ENCODE measurements around the gene CDRT4. TPM values are rescaled to one million over a fixed set of nuclear protein-coding genes. Genes with fewer than 3 reads are reported as not detected.
A peak's percentile ranks its signal among the peaks of the same experiment; 100 is the strongest.
"Not testable (repeated sequence)": the region's sequence is repeated elsewhere in the genome, so short reads cannot be mapped to it uniquely, and the experiment has no call there.

Gene CDRT4
- total and polyA plus RNA-seq, 5 donors from 2014 or later: 0.22 to 21.0 (median 1.6) TPM

DNA sequence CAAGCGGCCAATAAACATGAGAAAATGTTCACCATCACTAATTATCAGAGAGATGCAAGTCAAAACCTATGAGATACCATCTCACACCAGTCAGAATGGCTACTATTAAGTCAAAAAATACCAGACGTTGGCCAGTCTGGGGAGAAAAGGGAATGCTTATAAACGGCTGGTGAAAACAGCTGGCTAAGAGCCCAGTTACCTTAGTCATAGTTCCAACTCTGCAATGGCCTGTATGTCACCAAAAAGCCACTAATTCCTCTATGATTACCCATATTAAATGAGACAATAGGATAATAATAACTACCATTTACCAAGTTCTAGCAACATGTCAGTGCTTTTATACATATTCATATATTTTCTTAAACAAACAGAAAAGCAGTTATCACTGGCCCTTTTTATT, 42.9 kb upstream of the CDRT4 start:
- Mint-ChIP-seq H3K4me3 (no peak overlapping the region), H3K9me3 (no peaks in the 10 kb centered on the region), H3K27ac (no peak overlapping the region), H3K27me3 (no peaks in the 10 kb centered on the region), H3K36me3 (peaks cover 61% of the 10 kb centered on the region), H3K4me1 (peaks cover 0 to 17% (median 2%) of the 10 kb centered on the region in 4 donors)
- H3K4me3 ChIP-seq (ENCODE audit: low read depth, low read length): no peak overlapping the region
- no peaks in the 10 kb centered on the region for H3K4me1 ChIP-seq (ENCODE audit: control insufficient read depth, insufficient read depth, low read length, poor library complexity, severe bottlenecking)
- peaks cover 31% of the 10 kb centered on the region for H3K36me3 ChIP-seq (ENCODE audit: control insufficient read depth, insufficient read depth, low read length)
- H3K27ac ChIP-seq (ENCODE audit: insufficient read depth, low read length, poor library complexity, severe bottlenecking): no peak overlapping the region
- ATAC-seq (ENCODE audit: low read depth in 2 of 2): no peak
- DNase-seq: no peak
- H3K27me3 ChIP-seq (ENCODE audit: control insufficient read depth, insufficient read depth, low read length): no peaks in the 10 kb centered on the region
- H3K9me3 ChIP-seq (ENCODE audit: control insufficient read depth in 2 of 2, low read length in 2 of 2): no peaks in the 10 kb centered on the region

DNA sequence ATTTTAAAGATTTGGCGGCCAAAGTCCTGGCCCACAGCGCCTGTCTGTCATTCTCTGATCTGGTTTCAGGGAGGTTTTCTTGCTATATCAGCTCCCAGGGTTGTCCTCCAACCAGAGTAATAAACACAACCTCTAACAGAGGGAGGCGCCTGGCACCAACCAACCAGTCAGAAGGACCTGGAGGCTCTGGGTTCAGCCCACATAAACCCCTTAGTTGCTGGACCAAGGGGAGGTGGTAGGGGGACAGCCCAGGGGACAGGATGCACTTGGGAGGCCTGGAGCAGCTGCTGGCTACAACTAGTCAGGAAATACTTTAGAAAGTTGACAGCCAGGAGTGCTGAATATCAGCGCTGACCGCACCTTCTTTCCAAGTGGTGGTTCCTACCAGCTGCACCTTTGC, 41.7 kb upstream of the CDRT4 start:
- Histone ChIP-seq H3K27ac (ENCODE audit: insufficient read depth, low read length, poor library complexity, severe bottlenecking) (no peak overlapping the region), H3K4me3 (ENCODE audit: low read depth, low read length) (no peak overlapping the region), H3K27me3 (ENCODE audit: control insufficient read depth, insufficient read depth, low read length) (no peaks in the 10 kb centered on the region), H3K9me3 (ENCODE audit: control insufficient read depth in 2 of 2, low read length in 2 of 2) (no peaks in the 10 kb centered on the region), H3K4me1 (ENCODE audit: control insufficient read depth, insufficient read depth, low read length, poor library complexity, severe bottlenecking) (no peaks in the 10 kb centered on the region), H3K36me3 (ENCODE audit: control insufficient read depth, insufficient read depth, low read length) (peaks cover 18% of the 10 kb centered on the region)
- ATAC-seq (ENCODE audit: low read depth in 2 of 2) (no peak), DNase-seq (no peak)
- Mint-ChIP-seq H3K27me3 (no peaks in the 10 kb centered on the region), H3K27ac (peak overlapping the region in 1 of 3 donors; percentile 67), H3K9me3 (no peaks in the 10 kb centered on the region), H3K36me3 (peaks cover 56% of the 10 kb centered on the region), H3K4me1 (peaks cover 0 to 14% (median 2%) of the 10 kb centered on the region in 4 donors), H3K4me3 (no peak overlapping the region)

DNA sequence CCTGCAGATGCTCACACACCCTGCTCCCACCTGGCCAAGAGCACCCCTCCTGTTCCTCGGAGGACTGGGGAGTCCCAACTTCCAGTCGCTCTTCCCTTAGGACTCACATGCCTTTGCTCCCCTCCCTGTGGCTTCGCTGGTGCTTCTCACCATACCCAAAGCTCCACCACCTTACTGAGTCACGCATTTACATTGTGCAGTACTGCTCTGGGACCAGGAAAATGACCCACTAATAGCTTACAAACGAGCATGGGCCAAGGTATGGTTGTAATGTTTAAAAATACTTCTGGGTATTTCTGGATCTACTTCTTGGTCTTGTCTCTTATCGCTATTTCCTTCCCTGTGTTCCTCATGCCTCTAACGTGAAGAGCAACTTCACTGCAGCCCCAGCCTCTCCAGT, 41.0 kb upstream of the CDRT4 start:
- DNase-seq (no peak), ATAC-seq (ENCODE audit: low read depth in 2 of 2) (no peak)
- H3K27ac Mint-ChIP-seq: peak overlapping the region in 1 of 3 donors; percentile 67
- H3K4me1 Mint-ChIP-seq: peaks cover 0 to 16% (median 6%) of the 10 kb centered on the region in 4 donors
- Histone ChIP-seq H3K27ac (ENCODE audit: insufficient read depth, low read length, poor library complexity, severe bottlenecking) (no peak overlapping the region), H3K4me3 (ENCODE audit: low read depth, low read length) (no peak overlapping the region), H3K27me3 (ENCODE audit: control insufficient read depth, insufficient read depth, low read length) (no peaks in the 10 kb centered on the region), H3K36me3 (ENCODE audit: control insufficient read depth, insufficient read depth, low read length) (peaks cover 13% of the 10 kb centered on the region), H3K4me1 (ENCODE audit: control insufficient read depth, insufficient read depth, low read length, poor library complexity, severe bottlenecking) (no peaks in the 10 kb centered on the region), H3K9me3 (ENCODE audit: control insufficient read depth in 2 of 2, low read length in 2 of 2) (no peaks in the 10 kb centered on the region)
- no peak overlapping the region for H3K4me3 Mint-ChIP-seq
- no peaks in the 10 kb centered on the region for H3K27me3 Mint-ChIP-seq
- H3K36me3 Mint-ChIP-seq: peaks cover 53% of the 10 kb centered on the region
- H3K9me3 Mint-ChIP-seq: no peaks in the 10 kb centered on the region

DNA sequence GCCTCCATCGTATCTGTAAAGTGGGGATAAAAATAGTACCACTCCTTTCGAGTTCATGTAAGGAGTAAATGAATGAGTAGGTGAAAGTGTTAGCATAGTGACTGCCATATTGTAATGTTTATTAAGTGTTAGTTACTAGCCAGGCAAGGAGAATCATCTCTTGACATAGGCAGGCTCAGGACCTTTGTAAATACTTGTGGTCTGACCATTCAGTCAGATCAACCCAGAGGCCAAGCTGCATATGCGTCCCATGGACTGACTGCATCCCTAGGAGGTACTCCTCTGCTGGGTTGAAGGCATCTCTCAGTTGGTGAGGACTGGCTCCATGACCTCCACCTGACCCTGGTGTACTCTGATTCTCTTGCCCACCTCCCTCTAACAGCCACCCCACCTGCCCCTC, 40.5 kb upstream of the CDRT4 start:
- no peak for DNase-seq
- Histone ChIP-seq H3K36me3 (ENCODE audit: control insufficient read depth, insufficient read depth, low read length) (peaks cover 13% of the 10 kb centered on the region), H3K9me3 (ENCODE audit: control insufficient read depth in 2 of 2, low read length in 2 of 2) (no peaks in the 10 kb centered on the region), H3K27me3 (ENCODE audit: control insufficient read depth, insufficient read depth, low read length) (no peaks in the 10 kb centered on the region), H3K27ac (ENCODE audit: insufficient read depth, low read length, poor library complexity, severe bottlenecking) (no peak overlapping the region), H3K4me3 (ENCODE audit: low read depth, low read length) (no peak overlapping the region), H3K4me1 (ENCODE audit: control insufficient read depth, insufficient read depth, low read length, poor library complexity, severe bottlenecking) (peaks cover 3% of the 10 kb centered on the region)
- H3K27ac Mint-ChIP-seq: no peak overlapping the region
- H3K4me3 Mint-ChIP-seq: no peak overlapping the region
- no peaks in the 10 kb centered on the region for H3K27me3 Mint-ChIP-seq
- H3K36me3 Mint-ChIP-seq: peaks cover 53% of the 10 kb centered on the region
- no peaks in the 10 kb centered on the region for H3K9me3 Mint-ChIP-seq
- ATAC-seq (ENCODE audit: low read depth in 2 of 2): no peak
- peaks cover 0 to 19% (median 11%) of the 10 kb centered on the region in 4 donors for H3K4me1 Mint-ChIP-seq

DNA sequence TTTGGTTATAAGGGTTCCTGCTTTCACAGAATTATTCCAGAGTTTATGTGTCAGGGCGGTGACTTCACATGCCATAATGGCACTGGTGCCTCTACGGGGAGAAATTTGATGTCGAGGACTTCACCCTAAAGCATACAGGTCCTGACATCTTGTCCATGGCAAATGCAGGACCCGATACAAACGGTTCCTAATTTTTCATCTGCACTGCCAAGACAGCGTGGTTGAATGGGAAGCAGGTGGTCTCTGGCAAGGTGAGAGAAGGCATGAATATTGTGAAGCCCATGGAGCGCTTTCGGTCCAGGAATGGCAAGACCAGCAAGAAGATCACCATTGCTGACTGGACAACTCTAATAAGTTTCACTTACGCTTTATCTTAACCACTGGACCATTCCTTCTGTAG, 39.6 kb upstream of the CDRT4 start:
- peaks cover 9% of the 10 kb centered on the region for H3K36me3 ChIP-seq (ENCODE audit: control insufficient read depth, insufficient read depth, low read length)
- ATAC-seq (ENCODE audit: low read depth in 2 of 2) (no peak), DNase-seq (no peak)
- H3K27ac ChIP-seq (ENCODE audit: insufficient read depth, low read length, poor library complexity, severe bottlenecking): no peak overlapping the region
- peaks cover 0 to 20% (median 16%) of the 10 kb centered on the region in 4 donors for H3K4me1 Mint-ChIP-seq
- peaks cover 4% of the 10 kb centered on the region for H3K27me3 Mint-ChIP-seq
- peaks cover 48% of the 10 kb centered on the region for H3K36me3 Mint-ChIP-seq
- H3K27ac Mint-ChIP-seq: no peak overlapping the region
- H3K4me1 ChIP-seq (ENCODE audit: control insufficient read depth, insufficient read depth, low read length, poor library complexity, severe bottlenecking): peaks cover 7% of the 10 kb centered on the region
- no peak overlapping the region for H3K4me3 Mint-ChIP-seq
- H3K9me3 Mint-ChIP-seq: no peaks in the 10 kb centered on the region
- H3K27me3 ChIP-seq (ENCODE audit: control insufficient read depth, insufficient read depth, low read length): no peaks in the 10 kb centered on the region
- no peak overlapping the region for H3K4me3 ChIP-seq (ENCODE audit: low read depth, low read length)
- H3K9me3 ChIP-seq (ENCODE audit: control insufficient read depth in 2 of 2, low read length in 2 of 2): no peaks in the 10 kb centered on the region

DNA sequence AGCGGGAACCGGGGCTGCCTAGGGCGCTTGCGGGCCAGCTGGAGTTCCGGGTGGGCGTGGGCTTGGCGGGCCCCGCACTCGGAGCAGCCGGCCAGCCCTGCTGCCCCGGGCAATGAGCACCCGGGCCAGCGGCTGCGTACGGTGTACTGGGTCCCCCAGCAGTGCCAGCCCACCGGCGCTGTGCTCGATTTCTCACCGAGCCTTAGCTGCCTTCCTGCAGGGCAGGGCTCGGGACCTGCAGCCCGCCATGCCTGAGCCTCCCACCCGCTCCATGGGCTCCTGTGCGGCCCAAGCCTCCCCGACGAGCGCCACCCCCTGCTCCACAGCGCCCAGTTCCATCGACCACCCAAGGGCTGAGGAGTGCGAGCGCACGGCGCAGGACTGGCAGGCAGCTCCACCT, 38.3 kb upstream of the CDRT4 start:
- H3K27ac ChIP-seq (ENCODE audit: insufficient read depth, low read length, poor library complexity, severe bottlenecking); H3K4me3 ChIP-seq (ENCODE audit: low read depth, low read length); H3K27ac Mint-ChIP-seq; DNase-seq; H3K27me3 Mint-ChIP-seq; H3K27me3 ChIP-seq (ENCODE audit: control insufficient read depth, insufficient read depth, low read length); ATAC-seq (ENCODE audit: low read depth in 2 of 2); H3K4me1 ChIP-seq (ENCODE audit: control insufficient read depth, insufficient read depth, low read length, poor library complexity, severe bottlenecking); H3K9me3 Mint-ChIP-seq; H3K4me3 Mint-ChIP-seq; H3K9me3 ChIP-seq (ENCODE audit: control insufficient read depth in 2 of 2, low read length in 2 of 2): not testable (repeated sequence)
- H3K36me3 ChIP-seq (ENCODE audit: control insufficient read depth, insufficient read depth, low read length): peaks cover 15% of the 10 kb centered on the region
- Mint-ChIP-seq H3K36me3 (peaks cover 53% of the 10 kb centered on the region), H3K4me1 (peaks cover 5 to 20% (median 15%) of the 10 kb centered on the region in 4 donors)

DNA sequence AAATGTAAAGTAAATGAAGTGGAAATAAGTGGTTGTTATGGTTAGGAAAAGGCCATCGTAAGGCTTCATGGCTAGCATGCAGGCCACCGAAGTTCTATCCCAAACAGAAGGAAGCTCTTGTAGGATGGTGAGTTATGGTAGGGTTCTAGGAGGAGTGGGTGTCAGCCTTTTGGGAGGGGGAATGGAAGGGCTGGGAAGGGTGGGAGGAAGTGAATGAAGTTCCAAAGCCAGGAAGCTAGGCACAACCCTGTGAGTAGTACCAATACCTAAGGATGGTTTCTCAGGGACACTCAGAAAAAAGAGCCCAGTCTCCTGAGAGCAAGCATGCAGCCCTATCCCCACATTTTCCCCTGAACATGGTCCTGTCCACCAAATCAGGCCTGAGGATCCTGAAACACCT, 36.3 kb upstream of the CDRT4 start:
- H3K27ac Mint-ChIP-seq: no peak overlapping the region
- peaks cover 54% of the 10 kb centered on the region for H3K36me3 Mint-ChIP-seq
- no peak overlapping the region for H3K4me3 Mint-ChIP-seq

DNA sequence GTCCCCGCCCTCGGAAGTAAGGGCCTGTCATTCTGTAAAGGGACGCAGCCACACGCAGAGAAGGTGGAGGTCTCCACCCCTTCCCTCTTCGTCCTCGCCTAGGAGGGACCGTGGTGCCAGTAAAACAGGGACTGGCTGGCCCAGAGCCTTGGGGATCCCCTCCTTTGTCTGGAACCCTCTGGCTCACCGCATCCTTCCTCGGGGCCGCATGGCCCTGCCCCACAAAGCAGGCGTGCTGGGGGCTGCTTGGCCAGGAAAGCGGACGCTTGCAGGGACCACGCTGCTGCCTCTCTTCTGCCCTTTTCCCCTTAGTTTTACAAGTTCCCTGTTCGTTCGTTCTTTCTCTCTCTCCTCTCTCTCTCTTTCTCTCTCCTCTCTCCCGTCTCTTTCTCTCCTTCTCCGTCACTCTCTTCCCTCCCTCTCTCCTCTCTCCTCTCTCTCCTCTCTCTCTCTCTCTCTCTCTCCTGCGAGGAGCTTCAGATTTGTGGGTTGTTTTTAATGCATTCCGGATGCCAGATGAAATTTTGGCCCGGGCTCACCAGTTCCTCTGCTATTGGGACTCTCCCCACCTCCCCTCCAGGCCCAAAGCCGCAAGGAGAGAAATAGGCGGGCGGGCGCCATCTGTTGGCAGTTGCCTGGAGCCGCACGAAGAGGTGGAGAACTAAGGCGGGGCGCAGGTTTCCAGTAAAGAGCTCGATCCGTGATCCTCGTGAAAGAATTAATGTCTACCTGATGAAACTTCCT, 35.1 kb upstream of the CDRT4 start:
- Mint-ChIP-seq H3K4me1 (peaks cover 5 to 17% (median 12%) of the 10 kb centered on the region in 4 donors), H3K9me3 (no peaks in the 10 kb centered on the region), H3K27me3 (peaks cover 4% of the 10 kb centered on the region), H3K27ac (peak overlapping the region in 2 of 3 donors; percentile 53 to 68), H3K36me3 (peaks cover 52% of the 10 kb centered on the region), H3K4me3 (peak overlapping the region in 1 of 4 donors; percentile 45)
- Histone ChIP-seq H3K27ac (ENCODE audit: insufficient read depth, low read length, poor library complexity, severe bottlenecking) (no peak overlapping the region), H3K4me3 (ENCODE audit: low read depth, low read length) (no peak overlapping the region), H3K27me3 (ENCODE audit: control insufficient read depth, insufficient read depth, low read length) (no peaks in the 10 kb centered on the region), H3K36me3 (ENCODE audit: control insufficient read depth, insufficient read depth, low read length) (peaks cover 20% of the 10 kb centered on the region), H3K4me1 (ENCODE audit: control insufficient read depth, insufficient read depth, low read length, poor library complexity, severe bottlenecking) (peaks cover 7% of the 10 kb centered on the region), H3K9me3 (ENCODE audit: control insufficient read depth in 2 of 2, low read length in 2 of 2) (no peaks in the 10 kb centered on the region)
- peak; percentile 20 to 69 (median 44) for DNase-seq
- peak; percentile 65 to 70 for ATAC-seq (ENCODE audit: low read depth in 2 of 2)

More for the DNA sequence above, 36.3 kb upstream of the CDRT4 start:
- no peak for ATAC-seq (ENCODE audit: low read depth in 2 of 2)
- Histone ChIP-seq H3K9me3 (ENCODE audit: control insufficient read depth in 2 of 2, low read length in 2 of 2) (no peaks in the 10 kb centered on the region), H3K4me3 (ENCODE audit: low read depth, low read length) (no peak overlapping the region), H3K27me3 (ENCODE audit: control insufficient read depth, insufficient read depth, low read length) (no peaks in the 10 kb centered on the region), H3K4me1 (ENCODE audit: control insufficient read depth, insufficient read depth, low read length, poor library complexity, severe bottlenecking) (peaks cover 7% of the 10 kb centered on the region), H3K36me3 (ENCODE audit: control insufficient read depth, insufficient read depth, low read length) (peaks cover 20% of the 10 kb centered on the region), H3K27ac (ENCODE audit: insufficient read depth, low read length, poor library complexity, severe bottlenecking) (no peak overlapping the region)
- H3K9me3 Mint-ChIP-seq: no peaks in the 10 kb centered on the region
- H3K27me3 Mint-ChIP-seq: peaks cover 4% of the 10 kb centered on the region
- DNase-seq: no peak
- peaks cover 5 to 17% (median 13%) of the 10 kb centered on the region in 4 donors for H3K4me1 Mint-ChIP-seq
